IPS-18a (cell line): ENCODE measurements around the gene ZSCAN20.
"Not testable (repeated sequence)": the region's sequence is repeated elsewhere in the genome, so short reads cannot be mapped to it uniquely, and the experiment has no call there.

Experiments used
- H3K27ac ChIP-seq: one replicate; pipeline ENCODE4 v1.5.1; 2013; ENCODE audit warnings: low read length
- H3K27me3 ChIP-seq: one replicate; pipeline ENCODE4 v1.6.1; 2013; ENCODE audit warnings: mild to moderate bottlenecking, low read length; ENCODE audit not compliant: control insufficient read depth, insufficient read depth
- H3K36me3 ChIP-seq: one replicate; pipeline ENCODE4 v1.6.1; 2013; ENCODE audit warnings: low read depth, low read length; ENCODE audit not compliant: control insufficient read depth
- H3K4me1 ChIP-seq: one replicate; pipeline ENCODE4 v1.6.1; 2013; ENCODE audit warnings: low read depth, low read length; ENCODE audit not compliant: control insufficient read depth
- H3K4me3 ChIP-seq: one replicate; pipeline ENCODE4 v1.5.1; 2013; ENCODE audit warnings: low read length
- H3K9ac ChIP-seq: one replicate; pipeline ENCODE4 v1.6.1; 2013; ENCODE audit warnings: mild to moderate bottlenecking, low read length, moderate library complexity
- H3K9me3 ChIP-seq: one replicate; pipeline ENCODE4 v1.6.1; 2013; ENCODE audit warnings: low read depth, low read length; ENCODE audit not compliant: control insufficient read depth

ZSCAN20 gene

DNA sequence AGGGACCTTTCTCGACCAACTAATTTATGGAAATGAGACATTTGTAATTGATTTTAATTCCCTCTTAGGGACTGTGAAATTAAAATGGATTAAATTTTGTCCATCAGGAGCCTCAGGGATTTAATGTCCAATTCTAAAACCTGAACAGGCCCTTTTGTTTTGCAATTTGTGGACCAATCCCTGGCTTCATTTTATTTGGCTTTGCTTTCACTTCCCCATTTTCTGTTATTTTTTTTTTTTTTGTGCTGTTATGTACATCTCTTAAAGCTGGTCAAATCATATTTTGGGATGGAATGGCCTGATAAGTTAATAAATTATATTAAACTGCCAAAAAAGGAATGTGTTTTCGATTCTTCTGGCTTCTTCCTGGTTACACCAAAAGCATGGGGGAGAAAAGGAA is 28.9 kb downstream of the ZSCAN20 start:
- Histone ChIP-seq H3K9ac (no peak overlapping the region), H3K36me3 (no peaks in the 10 kb centered on the region)

DNA sequence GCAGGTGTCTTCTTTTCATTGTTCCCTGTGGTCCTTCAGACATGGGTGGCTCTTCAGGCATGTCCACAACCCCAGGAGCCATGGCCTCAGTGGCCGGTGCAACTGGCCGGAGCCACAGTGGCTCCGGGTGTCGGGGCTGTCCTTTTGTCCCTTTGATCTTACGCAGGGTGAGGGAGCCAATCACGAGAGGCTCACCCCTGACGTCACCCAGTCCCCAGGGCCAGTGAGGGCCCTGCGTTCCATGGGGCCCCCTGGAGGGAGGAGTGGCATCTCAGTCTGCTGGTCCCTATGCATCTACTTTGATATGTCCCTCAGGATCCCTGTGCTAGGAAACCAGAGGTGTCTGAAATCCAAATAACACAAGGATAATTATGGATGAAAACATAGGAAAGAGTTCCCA is 29.3 kb downstream of the ZSCAN20 start:
- Histone ChIP-seq H3K27ac (no peak overlapping the region), H3K4me1 (no peaks in the 10 kb centered on the region), H3K9me3 (no peaks in the 10 kb centered on the region)

More for the DNA sequence above, 28.9 kb downstream of the ZSCAN20 start:
- H3K4me1 ChIP-seq, result no peaks in the 10 kb centered on the region
- no peaks in the 10 kb centered on the region for H3K9me3 ChIP-seq
- no peak overlapping the region for H3K4me3 ChIP-seq
- H3K27me3 ChIP-seq, result no peaks in the 10 kb centered on the region
- no peak overlapping the region for H3K27ac ChIP-seq

DNA sequence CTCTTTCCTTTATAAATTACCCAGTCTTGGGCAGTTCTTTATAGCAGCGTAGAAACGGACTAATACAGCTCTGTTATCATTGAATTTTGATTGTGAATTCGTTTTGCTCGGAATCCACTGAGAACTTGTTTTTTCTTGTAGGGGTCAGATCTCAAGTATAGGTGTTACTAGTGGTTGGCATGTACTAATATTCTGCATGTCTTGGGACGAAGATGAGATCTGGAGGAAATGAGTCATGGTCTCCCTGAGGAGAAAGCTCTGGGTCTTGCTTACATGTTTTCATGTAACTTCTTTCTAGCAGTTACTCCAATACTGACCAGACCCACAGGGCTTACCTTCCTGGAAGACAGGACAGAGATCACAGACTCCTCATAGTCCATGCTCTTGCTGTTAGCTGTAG is 30.3 kb downstream of the ZSCAN20 start:
- Histone ChIP-seq H3K9me3 (no peaks in the 10 kb centered on the region), H3K27ac (no peak overlapping the region), H3K4me1 (no peaks in the 10 kb centered on the region), H3K9ac (no peak overlapping the region), H3K36me3 (no peaks in the 10 kb centered on the region), H3K27me3 (no peaks in the 10 kb centered on the region), H3K4me3 (no peak overlapping the region)

More for the DNA sequence above, 29.3 kb downstream of the ZSCAN20 start:
- no peaks in the 10 kb centered on the region for H3K27me3 ChIP-seq
- H3K4me3 ChIP-seq, result no peak overlapping the region
- no peak overlapping the region for H3K9ac ChIP-seq
- no peaks in the 10 kb centered on the region for H3K36me3 ChIP-seq

DNA sequence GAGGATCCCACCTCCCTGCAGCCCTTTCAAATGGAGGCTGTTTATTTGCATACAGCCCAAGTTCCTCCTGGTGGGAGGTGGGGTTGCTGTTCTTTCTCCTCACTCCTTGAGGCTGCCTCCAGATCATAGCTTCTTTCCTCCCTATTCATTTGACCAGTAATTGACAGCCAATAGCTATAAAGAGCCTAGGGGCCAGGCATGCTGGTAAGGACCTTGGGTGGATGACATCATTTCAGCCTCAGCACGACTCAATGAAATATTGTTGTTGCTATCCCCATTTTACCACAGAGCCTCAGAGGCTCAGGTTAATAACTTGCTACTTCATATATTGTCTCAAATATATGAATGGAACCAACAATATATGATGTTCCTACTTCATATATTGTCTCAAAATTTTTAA is 31.1 kb downstream of the ZSCAN20 start:
- H3K36me3 ChIP-seq, result no peaks in the 10 kb centered on the region
- no peak overlapping the region for H3K9ac ChIP-seq
- no peaks in the 10 kb centered on the region for H3K9me3 ChIP-seq
- no peak overlapping the region for H3K4me3 ChIP-seq
- no peak overlapping the region for H3K27ac ChIP-seq
- no peaks in the 10 kb centered on the region for H3K27me3 ChIP-seq
- H3K4me1 ChIP-seq, result no peaks in the 10 kb centered on the region

DNA sequence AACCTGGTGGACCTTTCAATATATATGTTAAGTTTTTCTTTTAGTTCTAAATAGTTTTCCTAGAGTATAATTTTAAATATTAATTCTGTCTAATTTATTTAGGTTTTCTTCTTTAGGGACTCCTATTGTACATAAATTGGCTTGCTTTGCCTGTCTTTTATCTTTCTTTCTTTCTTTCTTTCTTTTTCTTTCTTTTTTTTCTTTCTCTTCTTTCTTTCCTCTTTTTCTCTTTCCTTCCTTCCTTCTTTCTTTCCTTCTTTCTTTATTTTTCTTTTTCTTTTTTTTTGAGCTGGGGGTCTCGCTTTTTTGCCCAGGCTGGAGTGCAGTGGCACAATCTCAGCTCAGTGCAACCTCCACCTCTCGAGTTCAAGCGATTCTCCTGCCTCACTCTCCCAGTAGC is 35.2 kb downstream of the ZSCAN20 start:
- Histone ChIP-seq H3K36me3 (no peaks in the 10 kb centered on the region), H3K27ac (no peak overlapping the region), H3K27me3 (no peaks in the 10 kb centered on the region), H3K9me3 (no peaks in the 10 kb centered on the region), H3K4me1 (no peaks in the 10 kb centered on the region), H3K9ac (no peak overlapping the region), H3K4me3 (no peak overlapping the region)

DNA sequence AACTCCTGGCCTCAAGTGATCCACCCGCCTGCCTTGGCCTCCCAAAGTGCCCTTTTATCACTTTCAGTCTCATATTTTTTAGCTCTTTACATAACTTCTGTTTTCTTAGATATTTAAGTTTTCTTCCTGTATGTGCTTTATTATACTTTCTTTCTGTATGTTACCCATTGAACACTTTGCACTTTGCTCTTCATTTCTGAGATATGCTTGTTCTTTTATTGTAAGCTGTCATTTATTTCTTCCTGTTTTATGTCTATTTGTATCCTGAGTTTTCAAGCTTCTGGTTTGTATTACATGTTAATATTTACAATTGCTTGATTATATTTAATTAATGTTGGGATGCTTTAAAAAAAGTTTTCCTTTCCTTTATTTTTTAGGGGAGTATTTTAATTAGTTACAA is 35.7 kb downstream of the ZSCAN20 start:
- no peaks in the 10 kb centered on the region for H3K4me1 ChIP-seq
- no peak overlapping the region for H3K4me3 ChIP-seq
- H3K36me3 ChIP-seq, result no peaks in the 10 kb centered on the region
- H3K27ac ChIP-seq, result no peak overlapping the region
- H3K9me3 ChIP-seq, result no peaks in the 10 kb centered on the region
- H3K9ac ChIP-seq, result no peak overlapping the region
- no peaks in the 10 kb centered on the region for H3K27me3 ChIP-seq

DNA sequence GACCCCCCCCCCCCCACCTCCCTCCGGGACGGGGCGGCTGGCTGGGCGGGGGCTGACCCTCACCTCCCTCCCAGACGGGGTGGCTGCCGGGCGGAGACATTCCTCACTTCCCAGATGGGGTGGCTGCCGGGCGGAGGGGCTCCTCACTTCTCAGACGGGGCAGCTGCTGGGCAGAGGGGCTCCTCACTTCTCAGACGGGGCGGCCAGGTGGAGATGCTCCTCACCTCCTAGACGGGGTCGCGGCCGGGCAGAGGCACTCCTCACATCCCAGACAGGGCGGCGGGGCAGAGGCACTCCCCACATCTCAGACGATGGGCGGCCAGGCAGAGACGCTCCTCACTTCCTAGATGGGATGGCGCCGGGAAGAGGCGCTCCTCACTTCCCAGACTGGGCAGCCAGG is 36.8 kb downstream of the ZSCAN20 start:
- not testable (repeated sequence) for H3K36me3 ChIP-seq, H3K9ac ChIP-seq, H3K4me1 ChIP-seq, H3K27ac ChIP-seq, H3K27me3 ChIP-seq, H3K4me3 ChIP-seq, H3K9me3 ChIP-seq

DNA sequence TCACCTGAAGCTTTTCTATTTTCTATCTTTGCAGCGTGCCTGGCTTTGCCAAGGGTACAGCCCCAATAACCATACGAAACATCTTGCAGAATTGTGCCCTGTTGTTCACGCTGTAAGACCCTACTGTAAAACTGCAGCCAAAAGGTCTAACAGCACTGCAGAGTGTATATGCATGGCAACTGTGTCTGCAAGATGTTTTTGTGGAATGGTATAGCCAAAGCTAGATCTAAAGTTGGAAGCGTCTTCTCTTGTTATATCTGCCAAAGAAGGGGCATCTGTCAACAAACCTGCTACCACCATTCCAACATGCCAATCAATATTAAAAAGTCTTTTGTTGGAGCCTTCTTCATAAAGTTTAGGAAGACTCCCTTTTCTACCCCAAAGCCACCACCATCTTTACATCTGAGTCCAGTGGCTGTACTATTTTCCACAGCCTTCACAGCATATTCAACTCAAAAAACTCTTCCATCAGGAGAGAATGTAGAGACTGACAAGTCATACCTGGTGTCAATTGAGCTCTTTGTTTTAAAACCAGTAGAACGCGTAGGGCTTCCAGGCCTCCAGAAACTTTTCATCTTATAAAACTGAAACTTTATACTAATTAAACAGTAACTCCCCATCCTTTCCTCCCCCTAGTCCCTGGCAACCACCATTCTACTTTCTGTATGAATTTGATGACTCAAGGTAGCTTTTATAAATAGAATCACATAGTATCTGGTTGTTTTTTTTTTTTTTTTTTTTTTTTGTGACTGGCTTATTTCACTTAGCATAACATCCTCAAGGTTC is 40.0 kb downstream of the ZSCAN20 start:
- Histone ChIP-seq H3K4me3 (no peak overlapping the region), H3K9ac (no peak overlapping the region), H3K4me1 (peaks cover 10% of the 10 kb centered on the region), H3K36me3 (no peaks in the 10 kb centered on the region), H3K27me3 (no peaks in the 10 kb centered on the region), H3K27ac (no peak overlapping the region), H3K9me3 (no peaks in the 10 kb centered on the region)

DNA sequence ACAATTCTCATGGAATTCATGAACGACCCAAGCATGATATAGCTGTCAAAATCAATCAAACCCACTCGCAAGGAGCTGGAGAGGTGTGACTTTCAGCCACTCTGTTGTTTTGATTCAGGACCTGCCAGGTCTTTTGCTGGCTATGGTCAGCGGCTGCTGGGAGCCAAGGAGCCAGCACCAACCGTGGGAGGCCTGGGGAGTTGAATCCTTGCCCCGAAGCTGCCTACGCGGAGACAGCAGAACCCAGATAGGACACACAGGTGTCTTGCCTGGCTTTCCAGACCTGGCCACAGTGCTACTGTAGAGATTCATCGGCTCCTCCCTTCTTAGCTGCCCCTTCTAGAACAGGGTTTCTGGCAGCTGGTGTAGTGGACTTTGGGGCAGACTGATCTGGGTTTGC is 42.7 kb downstream of the ZSCAN20 start:
- no peaks in the 10 kb centered on the region for H3K9me3 ChIP-seq
- H3K9ac ChIP-seq, result no peak overlapping the region
- no peak overlapping the region for H3K27ac ChIP-seq
- peaks cover 10% of the 10 kb centered on the region for H3K4me1 ChIP-seq
- no peaks in the 10 kb centered on the region for H3K27me3 ChIP-seq
- no peak overlapping the region for H3K4me3 ChIP-seq
- H3K36me3 ChIP-seq, result no peaks in the 10 kb centered on the region

DNA sequence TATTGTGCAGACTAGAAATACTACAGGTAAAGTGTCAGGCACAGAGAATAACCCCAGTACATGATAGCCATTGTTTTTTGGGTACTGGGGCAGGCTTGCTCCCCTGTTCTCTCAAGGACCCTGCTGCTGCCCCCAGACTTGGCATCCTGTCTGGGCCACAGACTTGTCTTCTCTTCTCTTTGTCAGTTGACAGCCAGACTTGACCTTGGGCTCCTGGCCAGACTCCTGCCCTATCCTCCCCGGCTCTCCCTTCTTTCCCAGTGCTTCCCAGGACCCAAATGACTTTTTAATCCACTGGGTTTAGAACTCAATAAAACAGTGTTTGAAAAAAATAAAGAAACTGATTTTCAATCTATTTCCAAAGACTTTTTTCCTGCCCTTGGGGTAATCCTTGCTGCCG is 43.2 kb downstream of the ZSCAN20 start:
- Histone ChIP-seq H3K27me3 (no peaks in the 10 kb centered on the region), H3K9me3 (no peaks in the 10 kb centered on the region), H3K9ac (no peak overlapping the region), H3K4me3 (no peak overlapping the region), H3K36me3 (no peaks in the 10 kb centered on the region), H3K27ac (no peak overlapping the region), H3K4me1 (peaks cover 10% of the 10 kb centered on the region)

DNA sequence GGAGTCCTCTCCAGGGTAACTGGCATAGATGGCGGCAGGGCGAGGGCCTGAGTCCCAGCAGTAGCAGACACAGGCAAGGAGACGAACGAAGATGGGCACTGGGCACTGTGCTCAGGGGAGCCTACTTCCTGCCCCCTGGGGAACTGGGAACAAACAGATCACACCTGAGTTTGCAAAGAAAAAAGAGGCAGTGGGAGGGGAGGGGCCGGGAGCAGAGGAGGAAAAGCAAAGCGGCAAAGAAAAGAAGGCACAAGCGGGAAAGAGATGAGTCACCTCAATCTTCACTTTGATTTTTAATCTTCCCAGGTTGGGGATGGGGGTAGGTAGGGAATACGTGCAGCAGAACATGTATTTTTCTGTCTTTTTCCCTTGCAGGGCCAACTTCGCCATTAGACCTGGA is 44.0 kb downstream of the ZSCAN20 start:
- Histone ChIP-seq H3K4me1 (peaks cover 10% of the 10 kb centered on the region), H3K9ac (no peak overlapping the region), H3K36me3 (no peaks in the 10 kb centered on the region), H3K27ac (no peak overlapping the region), H3K9me3 (no peaks in the 10 kb centered on the region), H3K4me3 (no peak overlapping the region), H3K27me3 (no peaks in the 10 kb centered on the region)

DNA sequence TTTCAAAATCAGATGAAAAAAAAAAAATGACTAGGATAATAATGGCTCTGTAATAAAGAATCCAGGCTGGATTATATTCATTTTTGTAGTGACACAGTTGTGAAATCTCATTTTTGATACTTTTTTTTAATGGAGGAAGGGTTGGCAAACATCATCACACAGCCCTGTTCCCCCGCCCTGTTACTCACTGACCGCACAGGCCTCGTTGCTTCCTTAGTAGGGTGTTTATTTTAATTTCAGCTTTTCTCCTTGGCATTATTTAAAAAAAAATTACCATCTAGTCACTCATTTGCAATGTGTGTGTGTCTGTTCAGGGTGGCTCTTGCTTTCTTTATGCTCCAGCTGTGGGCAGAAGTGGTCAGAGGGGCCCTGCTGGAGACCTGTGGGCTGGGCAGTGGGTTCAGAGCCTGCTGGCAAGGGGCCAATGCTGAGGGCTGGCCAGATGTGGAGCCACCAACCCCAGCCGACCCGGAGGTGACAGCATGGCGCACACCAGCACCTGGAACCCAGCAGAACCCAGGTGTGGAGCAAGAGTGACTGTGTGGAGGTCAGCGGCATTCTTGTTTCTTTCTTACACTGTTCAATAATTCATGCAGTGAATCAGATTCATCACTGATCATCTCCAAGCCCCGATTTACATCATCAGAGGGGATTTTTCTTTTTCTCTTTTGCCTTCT is 44.6 kb downstream of the ZSCAN20 start:
- Histone ChIP-seq H3K9ac (no peak overlapping the region), H3K27me3 (no peaks in the 10 kb centered on the region), H3K27ac (no peak overlapping the region), H3K36me3 (no peaks in the 10 kb centered on the region), H3K4me3 (no peak overlapping the region), H3K9me3 (no peaks in the 10 kb centered on the region), H3K4me1 (peaks cover 10% of the 10 kb centered on the region)
